NCI-H345 treated with DMSO at 0.1 percent for 48 hours (cell line): ENCODE results near the gene NPPB.
"Not testable (repeated sequence)": the region's sequence is repeated elsewhere in the genome, so short reads cannot be mapped to it uniquely, and the experiment has no call there.

Experiments used
- DNase-seq: peaks from one replicate; lab custom pipeline; 2025; ENCODE audit not compliant: unreplicated experiment; lab: John Stamatoyannopoulos, UW

NPPB gene

DNA sequence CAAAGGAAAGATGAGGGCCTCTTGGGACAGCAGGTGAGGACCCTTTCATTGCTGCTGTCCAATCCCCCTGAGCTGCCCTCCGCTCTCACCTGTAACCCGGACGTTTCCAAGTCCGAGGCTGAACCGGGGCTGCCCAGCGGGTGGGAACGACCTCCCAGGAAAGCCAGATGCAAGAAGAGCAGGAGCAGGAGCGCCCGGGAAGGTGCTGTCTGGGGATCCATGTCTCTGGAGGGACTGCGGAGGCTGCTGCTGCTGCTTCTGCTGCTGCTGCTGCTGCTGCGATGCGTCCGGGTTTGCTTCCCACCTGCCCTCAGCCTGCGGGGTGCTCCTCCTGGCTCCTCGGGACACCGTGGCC is at the start of gene NPPB:
NPPB (minus strand) TSS at position 333 of the 355 bp plus-strand sequence; CDS start at position 221, 112 bp downstream.
- no peak for DNase-seq

GRCh38 chr1:11908095-11908675 is 49.4 kb upstream of the NPPB start:
- DNase-seq = peak; percentile 89

- peak; percentile 92 for DNase-seq
These were observed 48.7 kb upstream of the NPPB start for GRCh38 chr1:11907275-11908094.

- DNase-seq = no peak
These were observed 48.1 kb upstream of the NPPB start for GRCh38 chr1:11906870-11907269.

DNA sequence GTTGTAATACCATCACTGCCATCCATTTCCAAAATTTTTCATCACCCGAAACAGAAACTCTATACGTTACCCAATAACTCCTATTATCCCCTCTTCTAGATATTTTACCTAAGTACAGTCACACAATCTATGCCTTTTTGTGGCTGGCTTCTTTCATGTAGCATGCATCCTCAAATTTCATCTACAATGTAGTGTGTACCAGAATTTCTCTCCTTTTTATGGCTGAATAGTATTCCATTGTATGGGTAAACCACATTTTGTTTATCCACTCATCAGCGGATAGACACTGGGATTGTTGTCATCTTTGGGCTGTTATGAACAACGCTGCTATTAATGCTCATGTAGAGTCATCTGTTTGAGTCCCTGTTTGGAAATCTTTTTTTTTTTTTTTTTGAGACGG is 46.2 kb upstream of the NPPB start:
- DNase-seq = no peak

DNA sequence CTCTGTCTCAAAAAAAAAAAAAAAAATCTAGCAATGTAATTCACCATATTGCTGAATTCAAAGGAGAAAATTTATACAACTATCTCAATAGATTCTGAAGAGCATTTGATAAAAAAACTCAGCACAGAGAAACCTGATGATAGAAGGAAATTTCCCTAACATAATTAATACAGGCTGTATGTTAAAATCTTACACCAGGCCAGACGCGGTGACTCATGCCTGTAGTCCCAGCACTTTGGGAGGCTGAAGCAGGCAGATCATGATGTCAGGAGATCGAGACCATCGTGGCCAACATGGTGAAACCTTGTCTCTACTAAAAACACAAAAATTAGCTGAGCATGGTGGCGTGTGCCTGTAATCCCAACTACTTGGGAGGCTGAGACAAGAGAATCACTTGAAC is 45.4 kb upstream of the NPPB start:
- not testable (repeated sequence) for DNase-seq

DNA sequence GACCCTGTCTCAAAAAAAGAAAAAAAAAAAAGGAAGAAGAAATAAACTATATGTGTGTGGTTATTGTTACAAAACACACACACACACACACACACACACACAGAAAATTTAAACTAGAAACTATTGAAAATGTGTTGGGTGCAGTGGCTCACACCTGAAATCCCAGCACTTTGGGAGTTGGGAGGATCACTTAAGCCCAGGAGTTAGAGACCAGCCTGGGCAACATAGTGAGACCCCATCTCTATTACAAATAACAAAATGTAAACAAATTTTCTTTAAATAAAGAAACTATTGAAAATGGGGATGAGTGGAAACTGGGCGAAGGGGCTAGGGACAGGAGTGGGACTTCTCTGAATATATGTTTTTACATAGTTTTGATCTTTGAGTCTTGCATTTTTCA is 44.5 kb upstream of the NPPB start:
- DNase-seq = no peak

DNA sequence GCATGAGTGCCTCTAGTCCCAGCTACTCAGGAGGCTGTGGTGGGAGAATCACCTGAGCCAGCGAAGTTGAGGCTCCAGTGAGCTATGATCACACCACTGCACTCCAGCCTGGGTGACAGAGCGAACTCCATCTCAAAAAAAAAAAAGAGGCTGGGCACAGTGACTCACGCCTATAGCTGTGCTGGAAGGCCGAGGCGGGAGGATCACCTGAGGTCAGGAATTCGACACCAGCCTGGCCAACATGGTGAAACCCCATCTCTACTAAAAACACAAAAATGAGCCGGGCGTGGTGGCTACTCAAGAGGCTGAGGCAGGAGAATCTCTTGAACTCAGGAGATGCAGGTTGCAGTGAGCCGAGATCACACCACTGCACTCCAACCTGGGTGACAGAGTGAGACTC is 42.7 kb upstream of the NPPB start:
- not testable (repeated sequence) for DNase-seq

DNA sequence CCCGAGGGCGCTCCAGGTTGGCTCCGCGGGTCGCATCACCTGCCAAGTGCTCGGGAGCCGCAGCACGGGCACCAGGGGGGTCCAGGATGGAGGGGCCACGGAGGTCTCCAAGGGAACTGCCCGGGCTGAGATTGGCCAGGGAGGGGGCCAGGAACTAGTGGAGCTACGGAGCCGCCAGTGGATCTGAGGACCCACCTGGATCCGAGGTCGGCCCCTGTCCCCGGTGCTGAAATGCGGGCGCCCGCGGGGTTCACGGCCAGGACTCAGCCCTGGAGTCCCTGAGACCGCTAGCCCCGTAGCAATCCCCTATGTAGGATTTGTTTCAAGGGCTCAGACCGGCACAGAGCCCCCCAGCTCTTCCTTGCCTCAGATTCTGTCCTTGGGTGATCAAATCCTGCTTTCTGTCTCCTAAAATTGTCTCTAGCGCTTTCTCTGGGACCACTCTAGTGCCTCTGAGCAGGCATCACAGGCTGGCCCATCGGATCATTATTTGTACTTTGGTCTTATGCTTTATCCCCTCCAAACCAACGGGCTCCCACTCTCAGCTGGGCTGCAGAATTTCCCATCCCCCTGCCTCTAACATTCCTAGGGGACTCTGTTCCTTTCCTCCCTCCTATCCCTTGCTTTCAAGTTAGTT is 40.2 kb upstream of the NPPB start:
- no peak for DNase-seq

DNA sequence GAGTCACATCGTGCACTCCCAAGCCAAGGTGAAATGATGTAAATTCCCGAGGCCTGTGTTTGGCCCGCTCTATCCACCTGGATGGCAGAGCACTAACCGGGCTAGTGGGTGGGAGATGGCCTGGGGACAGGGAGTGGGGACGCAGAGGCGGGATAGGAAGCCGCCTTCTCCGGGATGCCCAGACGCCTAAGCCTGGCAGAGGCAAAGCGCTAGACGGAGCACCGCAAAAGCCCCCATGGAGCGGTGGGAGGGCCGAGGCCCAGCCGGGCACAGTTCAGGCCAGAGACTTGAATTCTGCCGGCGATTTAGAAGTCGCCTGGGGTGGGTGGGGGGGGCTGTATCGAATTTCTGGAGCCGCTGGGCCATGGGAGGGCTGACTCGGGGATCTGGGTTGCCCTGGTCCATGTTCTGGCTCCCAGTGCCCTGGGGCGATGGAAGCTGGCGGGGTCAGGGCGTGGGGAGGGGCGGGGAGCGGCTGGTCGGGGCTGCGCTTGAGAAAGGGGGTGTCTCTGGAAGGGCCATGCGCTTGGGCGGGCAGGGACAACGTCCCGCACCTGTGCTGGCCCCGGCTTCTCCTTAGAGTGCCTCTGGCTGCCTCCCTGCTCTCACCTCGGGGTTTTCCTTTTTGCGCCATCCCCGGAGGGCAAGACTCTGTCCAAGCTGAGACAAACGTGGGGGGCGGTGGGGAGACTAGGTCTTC is 39.5 kb upstream of the NPPB start:
- DNase-seq = no peak

DNA sequence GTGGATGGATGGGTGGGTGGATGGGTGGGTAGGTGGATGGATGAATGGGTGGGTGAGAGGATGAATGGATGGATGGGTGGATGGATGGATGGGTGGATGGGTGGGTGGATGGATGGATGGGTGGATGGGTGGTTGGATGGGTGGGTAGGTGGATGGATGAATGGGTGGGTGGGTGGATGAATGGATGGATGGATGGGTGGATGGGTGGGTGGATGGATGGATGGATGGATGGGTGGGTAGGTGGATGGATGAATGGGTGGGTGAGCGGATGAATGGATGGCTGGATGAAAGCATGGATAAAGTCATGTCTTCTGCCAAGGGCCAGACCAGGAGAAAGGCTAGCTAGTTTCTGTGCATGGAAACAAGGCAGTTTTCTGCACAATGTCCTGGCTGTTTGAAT is 35.8 kb upstream of the NPPB start:
- DNase-seq = not testable (repeated sequence)

DNA sequence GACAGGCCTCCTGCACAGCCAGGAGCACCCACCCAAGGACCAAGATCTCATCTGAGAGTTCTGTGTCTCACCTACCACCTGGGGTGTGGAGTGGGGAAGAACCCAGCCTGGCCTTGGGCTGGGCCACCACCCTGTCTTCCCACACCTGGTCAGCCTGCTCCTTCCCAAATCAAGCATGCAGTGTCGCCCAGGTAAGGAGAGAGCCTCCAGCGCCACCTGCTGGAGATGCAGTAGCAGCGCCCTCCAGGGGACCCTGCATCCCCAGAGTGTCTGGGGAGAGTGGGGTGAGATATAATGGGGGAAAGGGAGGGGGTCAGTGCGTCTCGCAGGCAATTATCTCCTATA is 35.1 kb upstream of the NPPB start:
- DNase-seq = peak; percentile 44

DNA sequence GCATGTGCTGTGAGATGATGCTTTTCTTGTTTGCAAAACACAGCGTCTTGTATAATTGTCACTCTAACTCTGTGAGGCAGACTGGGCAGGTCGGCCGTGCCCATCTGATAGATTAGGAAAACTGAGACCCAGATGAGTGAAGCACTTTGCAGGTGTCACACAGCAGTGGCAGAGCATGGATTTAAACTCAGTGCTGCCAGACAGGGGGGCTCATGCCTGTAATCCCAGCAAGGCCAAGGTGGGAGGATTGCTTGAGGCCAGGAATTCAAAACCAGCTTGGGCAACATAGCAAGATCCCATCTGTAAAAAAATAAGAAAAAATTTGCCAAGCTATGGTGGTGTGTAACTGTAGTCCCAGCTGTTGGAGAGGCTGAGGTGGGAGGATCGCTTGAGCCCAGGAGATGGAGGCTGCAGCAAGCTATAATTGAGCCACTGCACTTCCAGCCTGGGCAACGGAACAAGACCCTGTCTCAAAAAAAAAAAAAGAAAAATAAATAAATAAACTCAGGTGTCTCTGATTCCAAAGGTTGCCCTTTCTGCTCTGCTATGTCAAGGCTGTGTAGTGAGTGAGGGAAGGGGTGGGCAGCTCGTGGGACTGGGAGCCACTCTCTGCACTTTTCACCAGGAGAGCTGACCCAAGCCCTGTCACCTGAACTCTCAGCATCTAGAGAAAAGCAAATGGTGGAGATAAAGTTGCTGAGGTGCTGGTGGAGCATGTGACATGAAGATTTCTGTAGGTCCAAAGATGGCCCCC is 32.9 kb upstream of the NPPB start:
- no peak for DNase-seq

- no peak for DNase-seq
These were observed 30.1 kb upstream of the NPPB start for GRCh38 chr1:11888877-11889208.

DNA sequence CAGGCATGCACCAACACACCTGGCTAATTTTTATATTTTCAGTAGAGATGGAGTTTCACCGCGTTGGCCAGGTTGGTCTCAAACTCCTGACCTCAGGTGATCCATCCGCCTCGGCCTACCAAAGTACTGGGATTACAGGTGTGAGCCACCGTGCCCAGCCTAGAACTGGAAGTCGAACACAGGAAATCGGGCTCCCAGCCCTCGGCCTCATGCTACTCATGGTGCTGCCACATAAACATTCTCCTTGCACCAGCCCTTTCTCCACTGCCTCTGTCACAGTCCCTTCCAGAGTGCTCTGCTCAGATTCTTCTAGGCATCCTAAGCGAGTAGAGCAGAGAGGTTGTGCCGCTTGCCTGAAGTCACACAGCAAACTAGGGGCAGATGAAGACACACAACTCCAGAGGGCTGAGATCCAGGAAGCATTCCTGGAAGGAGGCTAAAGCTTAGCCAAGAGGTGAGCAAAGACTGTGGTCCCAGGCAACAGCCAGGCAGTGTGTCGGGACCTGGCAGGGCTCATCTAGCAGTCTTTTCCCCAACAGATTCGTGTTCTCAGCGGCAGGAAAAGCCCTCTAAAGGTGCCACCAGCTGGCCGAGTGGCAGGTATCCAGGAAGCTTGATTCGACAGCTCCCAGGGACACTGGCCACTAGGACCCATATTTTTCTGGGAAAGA is 29.6 kb upstream of the NPPB start:
- no peak for DNase-seq

DNA sequence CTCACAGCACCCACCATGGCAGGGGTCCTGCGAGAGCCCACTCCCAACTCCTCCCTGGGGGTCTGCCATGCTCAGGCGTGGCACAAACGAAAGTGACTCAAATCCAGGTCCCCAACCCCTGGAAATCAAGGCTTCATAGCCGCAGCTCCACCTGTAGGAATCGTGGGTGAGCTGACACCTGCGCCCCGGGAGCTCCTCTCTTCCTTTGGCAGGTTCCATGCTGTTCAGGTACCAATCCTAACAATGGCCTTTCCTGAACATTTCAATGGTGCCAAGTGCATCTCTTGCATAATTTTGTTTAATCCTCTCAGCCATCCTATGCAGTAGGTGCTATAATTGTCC is 28.9 kb upstream of the NPPB start:
- DNase-seq = no peak

DNA sequence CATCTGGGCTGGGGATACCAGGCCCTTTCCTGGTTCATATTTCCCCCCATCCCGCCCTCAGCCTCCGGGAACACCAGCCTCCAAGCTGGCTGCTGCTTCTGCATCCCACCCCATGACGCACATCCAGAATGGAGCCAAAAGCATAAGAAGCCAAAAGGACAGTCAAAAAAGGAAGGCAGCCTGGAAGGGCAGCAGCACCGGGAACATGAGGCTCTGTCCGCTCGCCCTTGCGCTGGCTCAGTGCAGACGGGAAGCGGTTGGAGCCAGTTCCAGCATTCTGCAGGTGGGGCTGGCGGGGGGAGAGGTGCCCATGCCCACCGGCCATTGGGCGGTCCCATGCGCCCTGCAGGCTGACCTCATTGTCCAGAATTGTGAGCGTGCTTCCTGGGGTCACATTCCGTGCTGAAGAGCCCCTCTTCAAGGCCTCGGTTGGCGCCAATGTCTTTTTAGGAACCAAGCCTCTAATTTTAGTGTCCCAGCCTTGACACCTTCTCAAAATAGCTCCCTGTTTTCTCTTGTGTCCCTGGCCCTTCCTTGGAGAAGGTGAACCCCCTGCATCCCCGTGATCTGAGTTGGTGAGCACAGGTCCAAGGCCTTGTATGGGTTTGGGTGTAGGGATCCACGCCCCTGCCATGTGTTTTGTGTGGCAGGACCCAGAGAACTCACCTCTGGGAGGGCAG is 28.4 kb upstream of the NPPB start:
- no peak for DNase-seq

DNA sequence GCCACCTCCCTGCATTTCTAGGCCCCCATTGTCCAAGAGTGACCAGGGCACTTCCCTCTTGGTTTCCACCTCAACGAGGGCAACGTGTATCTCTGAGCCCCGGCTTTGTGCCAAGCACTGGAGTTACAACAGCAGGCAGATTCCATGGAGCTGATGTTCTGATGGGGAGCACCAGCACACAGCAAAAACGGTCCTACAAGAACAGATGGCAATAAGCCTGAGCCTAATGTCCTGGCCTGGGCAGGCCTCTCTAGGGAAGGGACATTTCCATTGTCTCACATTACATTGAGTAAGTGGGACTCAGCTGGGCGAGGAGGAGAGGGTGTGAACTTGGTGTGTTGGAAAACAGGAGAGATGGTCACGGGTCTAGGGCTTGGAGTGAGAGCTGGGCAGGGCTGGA is 27.2 kb upstream of the NPPB start:
- no peak for DNase-seq

- no peak for DNase-seq
These were observed 24.2 kb upstream of the NPPB start for GRCh38 chr1:11882814-11883538.
